Astrocyte of the hippocampus (primary cell): ENCODE data around the gene SOX5.
"Not testable (repeated sequence)": the region's sequence is repeated elsewhere in the genome, so short reads cannot be mapped to it uniquely, and the experiment has no call there.

Experiments
- DNase-seq: peaks from one replicate; pipeline ENCODE4 v3.0.0; 2011; ENCODE audit warnings: low read depth, low spot score

SOX5 gene

GRCh38 chr12:23543767-23544166 lies 405.7 kb downstream of the SOX5 start:
- no peak for DNase-seq

- DNase-seq, result no peak
These were observed 407.3 kb downstream of the SOX5 start for GRCh38 chr12:23542187-23542586.

GRCh38 chr12:23540572-23540971 lies 408.9 kb downstream of the SOX5 start:
- DNase-seq, result no peak

- no peak for DNase-seq
These were observed 413.2 kb downstream of the SOX5 start for GRCh38 chr12:23536293-23536692.

GRCh38 chr12:23535441-23535840 lies 414.0 kb downstream of the SOX5 start:
- no peak for DNase-seq

GRCh38 chr12:23534196-23534595 lies 415.3 kb downstream of the SOX5 start:
- no peak for DNase-seq

GRCh38 chr12:23533699-23534098 lies 415.8 kb downstream of the SOX5 start:
- no peak for DNase-seq

- DNase-seq, result no peak
These were observed 416.2 kb downstream of the SOX5 start for GRCh38 chr12:23533265-23533664.

GRCh38 chr12:23528316-23528715 lies 421.2 kb downstream of the SOX5 start:
- no peak for DNase-seq

- DNase-seq, result no peak
These were observed 423.9 kb downstream of the SOX5 start for GRCh38 chr12:23525450-23526072.

- DNase-seq, result no peak
These were observed 426.1 kb downstream of the SOX5 start for GRCh38 chr12:23523339-23523738.

GRCh38 chr12:23519444-23519843 lies 430.0 kb downstream of the SOX5 start:
- DNase-seq, result not testable (repeated sequence)

- DNase-seq, result not testable (repeated sequence)
These were observed 433.7 kb downstream of the SOX5 start for GRCh38 chr12:23515785-23516184.

GRCh38 chr12:23510484-23510883 lies 439.0 kb downstream of the SOX5 start:
- DNase-seq, result no peak

GRCh38 chr12:23509832-23510231 lies 439.6 kb downstream of the SOX5 start:
- DNase-seq, result not testable (repeated sequence)

GRCh38 chr12:23507785-23508184 lies 441.7 kb downstream of the SOX5 start:
- not testable (repeated sequence) for DNase-seq

- not testable (repeated sequence) for DNase-seq
These were observed 443.7 kb downstream of the SOX5 start for GRCh38 chr12:23505736-23506135.

- no peak for DNase-seq
These were observed 444.6 kb downstream of the SOX5 start for GRCh38 chr12:23504641-23505399.

- DNase-seq, result no peak
These were observed 445.4 kb downstream of the SOX5 start for GRCh38 chr12:23504043-23504442.

- DNase-seq, result no peak
These were observed 445.9 kb downstream of the SOX5 start for GRCh38 chr12:23503544-23503943.

- DNase-seq, result no peak
These were observed 447.2 kb downstream of the SOX5 start for GRCh38 chr12:23502259-23502658.

- no peak for DNase-seq
These were observed 454.0 kb downstream of the SOX5 start for GRCh38 chr12:23495472-23495871.

- DNase-seq, result peak; percentile 42
These were observed 455.8 kb downstream of the SOX5 start for GRCh38 chr12:23493672-23494071.
